GM08714 (cell line): ENCODE results near the gene EPM2A.

Experiments
- H3K4me3 ChIP-seq: fragments of 200-500 bp; sonication (Bioruptor generic); 2 replicates; pipeline ENCODE4 v1.5.1; 2014; ENCODE audit warnings: mild to moderate bottlenecking, low read length, inconsistent platforms
- ZNF274 ChIP-seq: IDR thresholded peaks from 2 replicates; pipeline ENCODE4 v1.6.1; 2012; ENCODE audit warnings: mild to moderate bottlenecking, low read depth, low read length

Gene EPM2A

DNA sequence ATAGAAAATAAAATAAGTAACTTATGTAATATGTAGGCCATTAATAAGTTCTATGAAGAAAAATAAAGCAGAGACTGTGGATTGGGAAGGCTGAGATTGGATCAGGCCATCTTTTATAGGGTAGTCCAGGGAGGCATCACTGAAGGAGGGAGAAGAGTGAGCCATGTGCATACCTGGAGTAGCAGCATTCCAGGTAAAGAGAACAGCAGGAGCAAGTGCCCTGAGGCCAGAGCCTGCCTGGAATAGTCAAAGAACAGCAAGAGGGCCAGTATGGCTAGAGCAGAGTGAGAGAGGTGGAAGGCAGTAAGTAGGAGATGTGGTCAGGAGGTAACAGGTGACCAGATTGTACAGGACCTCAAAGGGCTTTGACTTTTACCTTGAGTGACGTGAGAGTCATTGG is 112.1 kb downstream of the EPM2A start:
- H3K4me3 ChIP-seq = no peak overlapping the region
- no peak for TF ChIP-seq ZNF274

DNA sequence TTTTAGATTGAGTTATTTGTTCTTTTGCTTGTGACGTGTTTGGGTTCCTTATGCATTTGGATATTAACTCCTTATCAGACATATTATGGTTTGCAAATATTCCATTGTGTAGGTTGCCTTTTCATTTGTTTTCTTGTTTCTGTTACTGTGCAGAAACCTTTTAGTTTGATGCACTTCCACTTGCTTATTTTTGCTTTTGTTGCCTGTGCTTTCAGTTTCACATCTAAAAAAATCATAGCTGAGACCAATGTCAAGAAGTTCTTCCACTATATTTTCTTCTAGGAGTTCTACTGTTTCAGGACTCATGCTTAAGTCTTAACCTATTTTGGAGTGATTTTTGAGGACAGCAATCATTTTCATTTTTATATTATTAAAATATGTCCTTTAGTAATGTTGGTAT is 113.5 kb downstream of the EPM2A start:
- TF ChIP-seq ZNF274 = no peak
- no peak overlapping the region for H3K4me3 ChIP-seq

DNA sequence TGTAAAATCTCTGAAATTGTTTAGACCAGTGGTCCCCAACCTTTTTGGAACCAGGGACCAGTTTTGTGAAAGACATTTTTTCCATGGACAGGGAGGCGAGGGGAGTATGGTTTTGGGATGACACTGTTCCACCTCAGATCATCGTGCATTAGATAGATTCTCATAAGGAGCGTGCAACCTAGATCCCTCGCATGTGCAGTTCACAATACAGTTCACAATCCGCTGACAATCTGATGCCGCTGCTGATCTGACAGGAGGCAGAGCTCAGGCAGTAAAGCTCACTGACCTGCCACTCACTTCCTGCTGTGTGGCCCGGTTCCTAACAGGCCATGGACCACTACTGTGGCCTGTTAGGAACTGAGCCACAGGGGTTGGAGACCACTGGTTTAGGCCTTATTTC is 115.2 kb downstream of the EPM2A start:
- TF ChIP-seq ZNF274 = no peak
- no peak overlapping the region for H3K4me3 ChIP-seq

DNA sequence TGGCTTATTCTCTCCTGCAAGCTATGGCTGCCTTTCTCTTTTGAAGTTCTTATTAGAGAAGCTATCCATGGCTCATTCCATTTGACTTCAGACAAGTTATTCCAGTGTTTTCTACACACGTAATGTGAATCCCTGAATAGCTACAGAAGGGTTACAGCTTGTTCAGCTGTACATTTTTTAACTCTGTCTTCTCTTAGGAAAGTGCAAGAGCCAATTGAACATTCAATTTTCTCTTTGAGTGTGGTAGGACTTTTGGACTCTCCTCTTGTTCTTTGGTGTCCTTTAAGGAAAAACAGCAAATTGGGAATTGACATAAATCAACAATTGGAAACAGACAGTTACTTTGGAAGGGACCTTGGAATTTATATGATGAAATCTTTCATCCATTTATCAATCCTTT is 125.8 kb downstream of the EPM2A start:
- TF ChIP-seq ZNF274 = no peak

DNA sequence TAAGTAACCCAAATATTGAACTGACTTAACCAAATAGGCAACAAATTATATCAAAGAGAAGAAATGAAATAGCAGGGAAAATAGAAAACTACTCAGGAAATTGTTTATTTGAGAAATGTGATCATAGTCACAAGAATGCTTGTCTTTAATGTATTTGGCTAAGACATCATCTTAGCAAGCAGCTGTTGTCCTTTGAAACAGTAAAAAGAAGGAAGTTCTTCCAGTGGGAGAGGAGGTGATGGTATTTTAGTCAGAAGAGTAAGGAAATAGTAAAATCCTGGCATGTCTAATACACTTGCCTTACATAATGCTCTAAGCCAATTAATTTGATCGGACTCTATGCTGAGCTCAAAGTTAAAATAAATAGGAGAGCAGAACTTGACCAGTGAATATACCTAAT is 126.5 kb downstream of the EPM2A start:
- H3K4me3 ChIP-seq = no peak overlapping the region
- no peak for TF ChIP-seq ZNF274

More for the DNA sequence above, 125.8 kb downstream of the EPM2A start:
- H3K4me3 ChIP-seq = no peak overlapping the region

DNA sequence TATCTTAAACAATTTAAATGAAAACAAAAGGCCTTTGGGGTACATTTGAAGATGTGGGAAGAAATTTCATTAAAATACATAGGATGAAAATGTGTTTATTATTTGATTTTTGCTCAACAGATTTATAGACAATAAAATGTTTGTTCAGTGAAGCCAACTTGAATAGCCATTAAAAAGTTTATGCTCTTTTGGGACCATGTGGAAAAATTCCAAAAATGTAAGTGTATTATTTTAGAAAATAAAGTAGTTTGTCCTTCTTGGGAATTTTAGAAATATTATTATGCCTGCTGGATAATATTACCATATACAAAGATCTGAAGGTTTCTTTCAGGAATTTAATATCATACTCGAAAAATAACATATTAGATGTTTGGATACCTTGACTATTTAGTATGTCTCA is 131.3 kb downstream of the EPM2A start:
- H3K4me3 ChIP-seq = no peak overlapping the region
- no peak for TF ChIP-seq ZNF274

DNA sequence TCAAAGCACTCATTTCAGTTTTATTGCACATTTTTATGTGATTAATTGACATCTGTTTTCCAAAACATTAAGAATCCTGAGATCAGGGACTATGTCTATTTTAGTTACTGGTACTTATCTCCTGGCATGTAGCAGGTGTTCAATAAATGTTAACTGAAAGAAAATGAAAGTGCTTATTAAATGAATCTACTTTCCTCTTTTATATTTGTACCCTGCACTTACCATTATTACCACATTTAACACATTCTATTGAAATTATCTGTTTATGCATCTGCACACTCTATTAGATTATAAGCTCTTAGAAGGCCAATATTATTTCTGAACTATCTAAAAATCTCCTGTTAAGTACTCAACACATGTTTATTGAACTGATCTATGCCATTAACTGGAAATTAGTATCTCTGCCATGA is 131.9 kb downstream of the EPM2A start:
- TF ChIP-seq ZNF274 = no peak
- H3K4me3 ChIP-seq = no peak overlapping the region

DNA sequence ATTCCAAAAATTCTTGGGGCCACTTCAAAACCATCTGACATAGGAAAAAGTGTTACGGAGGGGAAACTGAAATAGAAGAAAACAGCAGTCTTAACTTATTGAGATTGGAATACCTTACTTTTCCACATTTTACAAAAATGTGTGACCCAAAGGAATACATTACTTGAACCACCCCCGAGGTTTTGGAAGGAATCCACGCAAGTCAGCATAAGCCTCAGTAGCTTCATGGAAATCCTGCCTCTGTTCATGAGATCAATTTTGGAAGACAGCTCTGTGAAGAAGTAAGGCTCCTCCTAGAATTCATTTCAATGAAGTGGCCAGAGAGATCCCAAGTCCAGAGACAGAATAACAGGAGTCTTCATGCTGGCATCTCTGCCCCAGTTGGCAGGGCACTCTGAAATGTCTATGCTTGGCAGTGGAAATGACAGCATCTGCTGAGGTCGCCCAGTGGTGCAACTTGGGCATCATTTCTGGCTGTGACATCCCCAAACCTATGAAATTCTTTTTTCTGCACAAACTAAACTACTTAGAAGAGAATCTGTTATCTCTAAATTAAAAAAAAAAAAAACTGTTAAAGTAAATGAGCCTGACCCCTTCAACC is 132.5 kb downstream of the EPM2A start:
- no peak overlapping the region for H3K4me3 ChIP-seq
- no peak for TF ChIP-seq ZNF274

DNA sequence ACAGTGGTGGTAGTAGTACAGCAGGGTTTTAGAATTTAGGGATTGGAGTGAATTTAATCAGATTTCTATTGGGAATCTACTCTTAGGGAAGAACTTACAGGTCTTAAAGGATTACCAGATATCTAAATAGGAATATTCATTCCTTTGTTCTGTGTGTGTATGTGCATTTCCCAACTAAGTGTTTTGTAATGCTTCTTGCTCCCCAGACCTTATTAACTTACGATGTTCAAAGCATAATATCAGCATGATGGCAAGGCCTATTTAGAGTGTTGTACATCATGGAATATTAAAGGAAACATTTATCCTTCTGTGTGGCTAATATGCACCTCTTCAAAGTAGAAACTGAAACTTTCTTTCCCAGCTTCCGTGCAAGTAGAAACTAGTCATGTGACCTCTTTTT is 133.9 kb downstream of the EPM2A start:
- H3K4me3 ChIP-seq = no peak overlapping the region
- TF ChIP-seq ZNF274 = no peak

DNA sequence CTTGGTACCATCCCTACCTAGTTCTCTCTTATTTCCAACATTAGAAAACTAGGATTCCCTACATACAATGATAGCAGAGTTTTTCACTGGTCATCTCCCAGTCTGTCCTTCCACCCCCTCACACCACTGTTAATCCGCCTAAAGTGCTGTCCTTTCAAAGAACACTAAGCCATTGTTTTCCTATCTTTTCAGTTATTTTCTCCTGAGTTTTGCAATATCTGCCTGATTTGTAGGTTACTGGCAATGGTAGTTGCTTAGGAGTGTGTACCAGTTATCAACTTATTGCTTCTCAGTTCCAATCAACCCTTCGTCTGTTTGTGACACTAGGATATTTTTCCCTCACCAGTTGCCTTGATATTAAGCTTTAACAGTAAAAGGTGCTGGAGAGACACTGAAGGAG is 135.0 kb downstream of the EPM2A start:
- no peak for TF ChIP-seq ZNF274
- H3K4me3 ChIP-seq = no peak overlapping the region

DNA sequence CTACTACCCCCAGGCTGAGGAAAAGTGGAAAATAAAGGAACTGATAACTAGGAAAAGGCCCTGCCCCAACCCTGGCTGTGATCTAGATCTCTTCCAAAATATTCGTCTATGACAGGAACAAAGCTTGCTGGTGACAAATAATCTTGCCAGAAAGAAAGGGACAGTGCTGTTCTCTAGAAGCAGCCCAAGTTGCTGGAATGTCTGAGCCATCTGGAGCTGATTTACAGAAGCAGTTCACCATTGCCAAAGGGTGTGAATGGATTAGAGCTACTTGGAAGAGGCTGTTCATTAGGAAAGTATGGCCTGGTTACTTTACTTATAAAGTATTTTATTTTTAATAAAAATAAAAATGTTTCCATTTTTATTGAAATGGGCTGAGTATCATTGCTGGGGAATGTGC is 146.3 kb downstream of the EPM2A start:
- TF ChIP-seq ZNF274 = no peak
- no peak overlapping the region for H3K4me3 ChIP-seq

DNA sequence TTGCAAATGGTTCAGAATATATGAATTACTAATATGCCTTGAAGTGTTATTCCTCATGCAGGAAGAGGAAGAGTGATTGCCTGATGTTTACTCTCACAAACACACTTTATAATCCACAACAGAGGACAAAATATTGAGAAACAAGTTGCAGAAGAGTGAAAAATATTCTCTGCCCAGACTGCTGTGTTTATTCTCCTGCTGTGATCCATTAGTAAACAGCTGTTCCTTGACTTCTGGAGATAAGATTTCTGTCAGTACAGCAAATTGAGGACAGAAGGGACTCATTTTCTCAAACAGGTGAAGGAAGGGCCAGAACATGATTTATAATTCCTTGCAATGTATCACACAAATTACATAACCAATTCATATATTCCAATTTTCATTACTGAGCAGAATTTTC is 148.0 kb downstream of the EPM2A start:
- H3K4me3 ChIP-seq = no peak overlapping the region
- no peak for TF ChIP-seq ZNF274

DNA sequence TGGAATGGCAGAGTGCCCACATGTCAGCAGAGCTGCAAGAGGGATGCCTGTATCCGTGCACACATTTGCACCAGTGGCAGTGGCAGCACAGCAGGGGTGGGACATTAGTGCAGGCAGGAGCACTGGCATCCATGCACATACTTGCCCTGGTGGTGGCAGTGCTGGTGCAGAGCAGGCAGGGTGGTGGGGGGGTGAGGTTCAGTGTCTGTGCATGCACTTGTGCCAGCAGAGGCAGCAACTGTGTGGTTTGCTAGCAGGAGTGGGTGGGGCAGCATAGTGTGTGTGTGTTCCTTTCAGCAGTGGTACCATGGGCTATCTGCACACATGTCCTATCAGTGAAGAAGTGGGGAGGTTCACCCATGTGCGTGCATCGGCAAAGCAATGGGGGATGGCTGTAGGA is 151.6 kb downstream of the EPM2A start:
- TF ChIP-seq ZNF274 = no peak
- H3K4me3 ChIP-seq = no peak overlapping the region
